GM12878 (cell line): ENCODE results near the gene MICAL3. TPM values are rescaled to one million over a fixed set of nuclear protein-coding genes. Genes with fewer than 3 reads are reported as not detected.
A peak's percentile ranks its signal among the peaks of the same experiment; 100 is the strongest.

Experiments
- ATAC-seq: fragments of 200-7000 bp; cut with Tn5 transposase; 3 replicates; pipeline ENCODE4 v1.9.1; 2020; ENCODE audit warnings: mild to moderate bottlenecking, moderate library complexity
- BruUV-seq: library from RNA; stranded (reverse); fragments of 400-500 nt; replicated peaks from 2 replicates; lab custom pipeline; 2021; lab: Mats Ljungman, UMichigan
- CTCF ChIA-PET: fragments of 300-600 bp; sonication (Branson Sonifier 250); formaldehyde crosslinking; extraction: SDS; loops from one replicate; lab custom pipeline; 2021; ENCODE audit warnings: inconsistent platforms; lab: Yijun Ruan, JAX
- POLR2A ChIA-PET: fragments of 350-600 bp; formaldehyde crosslinking; extraction: SDS; loops from one replicate; lab custom pipeline; 2021; ENCODE audit warnings: inconsistent platforms; lab: Charles Lee
- RAD21 ChIA-PET: fragments of 300-600 bp; sonication (Branson Sonifier 250); formaldehyde crosslinking; loops from one replicate; lab custom pipeline; 2023; ENCODE audit warnings: antibody characterized with exemption; ENCODE audit not compliant: unreplicated experiment; lab: Charles Lee
- SMC1A ChIA-PET: fragments of 300-600 bp; sonication (Branson Sonifier 250); formaldehyde crosslinking; loops from one replicate; lab custom pipeline; 2023; ENCODE audit not compliant: unreplicated experiment, uncharacterized antibody; lab: Charles Lee
- DNase-seq: peaks from one replicate; pipeline ENCODE4 v3.0.0-alpha.2; 2011; ENCODE audit warnings: low read depth, low spot score
- FAIRE-seq: peaks from 3 replicates; lab custom pipeline; 2011; peaks lifted over from hg19 to GRCh38; lab: Jason Lieb, UNC
- H2AFZ ChIP-seq: 2 replicates; pipeline ENCODE4 v1.6.0; 2011; ENCODE audit warnings: low read depth, low read length, control low read depth; ENCODE audit not compliant: control insufficient read depth
- H3K27ac ChIP-seq: 2 replicates; pipeline ENCODE4 v1.5.1; 2011; ENCODE audit warnings: control low read depth; ENCODE audit not compliant: control insufficient read depth, insufficient read depth
- H3K27me3 ChIP-seq, 2 experiments: replicated peaks in 1 of 2; 2 replicates each; pipeline versions ENCODE4 v1.6.0 to v1.6.1; 2011; ENCODE audit warnings: low read length in 1 of 2; ENCODE audit not compliant: control insufficient read depth in 2 of 2, insufficient read depth in 2 of 2
- H3K36me3 ChIP-seq, 2 experiments: 2 replicates each; pipeline ENCODE4 v1.5.1; 2011; ENCODE audit warnings: low read length in 1 of 2; ENCODE audit not compliant: control insufficient read depth in 2 of 2, insufficient read depth in 2 of 2
- H3K4me1 ChIP-seq: 2 replicates; pipeline ENCODE4 v1.6.1; 2011; ENCODE audit warnings: mild to moderate bottlenecking, low read length, moderate library complexity, mixed read lengths; ENCODE audit not compliant: control insufficient read depth, insufficient read depth
- H3K4me2 ChIP-seq: 2 replicates; pipeline ENCODE4 v1.6.0; 2011; ENCODE audit warnings: control low read depth; ENCODE audit not compliant: control insufficient read depth, insufficient read depth
- H3K4me3 ChIP-seq: fragments of 200-600 bp; sonication (generic); 2 replicates; pipeline ENCODE4 v1.5.1; 2016
- H3K79me2 ChIP-seq: 2 replicates; pipeline ENCODE4 v1.6.0; 2011; ENCODE audit warnings: low read length; ENCODE audit not compliant: control insufficient read depth, insufficient read depth
- H3K9ac ChIP-seq: 2 replicates; pipeline ENCODE4 v1.8.0; 2011; ENCODE audit warnings: low read length, control low read depth, mixed read lengths; ENCODE audit not compliant: control insufficient read depth, insufficient read depth
- H3K9me3 ChIP-seq: replicated peaks from 3 replicates; pipeline ENCODE4 v1.5.1; 2011; ENCODE audit warnings: mild to moderate bottlenecking, low read length; ENCODE audit not compliant: control insufficient read depth, insufficient read depth
- H4K20me1 ChIP-seq: 2 replicates; pipeline ENCODE4 v1.6.0; 2011; ENCODE audit not compliant: control insufficient read depth, insufficient read depth
- E4F1 ChIP-seq: fragments of 450-650 bp; IDR thresholded peaks from 2 replicates; pipeline ENCODE4 v1.6.1; 2018; ENCODE audit warnings: borderline replicate concordance, mild to moderate bottlenecking; ENCODE audit not compliant: partially characterized antibody
- EZH2 ChIP-seq: IDR thresholded peaks from 2 replicates; pipeline ENCODE4 v1.6.1; 2012; ENCODE audit warnings: low read depth, mild to moderate bottlenecking, control low read depth, inconsistent platforms, low read length, borderline replicate concordance; ENCODE audit not compliant: control insufficient read depth
- FOS ChIP-seq: IDR thresholded peaks from 3 replicates; pipeline ENCODE4 v1.6.1; 2011; ENCODE audit warnings: borderline replicate concordance; ENCODE audit not compliant: insufficient read length; ENCODE audit errors: extremely low read depth
- JUNB ChIP-seq: IDR thresholded peaks from 2 replicates; pipeline ENCODE4 v1.6.1; 2016; ENCODE audit warnings: antibody characterized with exemption, mild to moderate bottlenecking
- LARP7 ChIP-seq: fragments of 450-650 bp; IDR thresholded peaks from 2 replicates; pipeline ENCODE4 v1.6.1; 2017; ENCODE audit warnings: mild to moderate bottlenecking
- NFYA ChIP-seq: IDR thresholded peaks from 2 replicates; pipeline ENCODE4 v1.6.1; 2011; ENCODE audit warnings: low read depth, mild to moderate bottlenecking, low read length, improper control_type of control experiment, borderline replicate concordance
- PKNOX1 ChIP-seq: fragments of 450-650 bp; IDR thresholded peaks from 2 replicates; pipeline ENCODE4 v1.6.1; 2016; ENCODE audit warnings: mild to moderate bottlenecking
- RB1 ChIP-seq: fragments of 450-650 bp; formaldehyde crosslinking; IDR thresholded peaks from 2 replicates; pipeline ENCODE4 v1.6.1; 2017; ENCODE audit warnings: mild to moderate bottlenecking, borderline replicate concordance
- RELB ChIP-seq: fragments of 450-650 bp; IDR thresholded peaks from 2 replicates; pipeline ENCODE4 v1.6.1; 2017; ENCODE audit warnings: low read depth, mild to moderate bottlenecking, moderate library complexity
- SKIL ChIP-seq: fragments of 450-650 bp; IDR thresholded peaks from 2 replicates; pipeline ENCODE4 v1.6.1; 2017; ENCODE audit warnings: mild to moderate bottlenecking, low read depth, inconsistent platforms; ENCODE audit not compliant: poor library complexity, severe bottlenecking
- SPI1 ChIP-seq: IDR thresholded peaks from 2 replicates; pipeline ENCODE4 v1.6.1; 2011; ENCODE audit warnings: low read depth, mild to moderate bottlenecking, low read length, moderate library complexity, borderline replicate concordance; ENCODE audit not compliant: insufficient read depth
- SREBF2 ChIP-seq: IDR thresholded peaks from 2 replicates; pipeline ENCODE4 v1.6.1; 2012; ENCODE audit warnings: mild to moderate bottlenecking, low read length
- TCF3 ChIP-seq: IDR thresholded peaks from 2 replicates; pipeline ENCODE4 v1.6.1; 2012; ENCODE audit warnings: low read depth, mild to moderate bottlenecking, low read length, borderline replicate concordance; ENCODE audit not compliant: insufficient read depth
- ZZZ3 ChIP-seq: IDR thresholded peaks from 2 replicates; pipeline ENCODE4 v1.6.1; 2011; ENCODE audit warnings: low read depth; ENCODE audit not compliant: control insufficient read depth, insufficient read length
- WGBS: methylation state at CpG from one replicate; pipeline ENCODE4 v1.1.6; 2016; ENCODE audit warnings: low lambda C conversion rate; ENCODE audit not compliant: insufficient replicate concordance, insufficient coverage; ENCODE audit errors: missing lambda C conversion rate; 5-methylcytosine and 5-hydroxymethylcytosine counted together
- in situ Hi-C: fragments of 300-500 bp; cut with MboI; formaldehyde crosslinking; loops from 9 replicates; pipeline ENCODE4 v1.14.3; 2018; ENCODE audit warnings: mixed read lengths
- intact Hi-C: fragments of 100-400 bp; cut with micrococcal nuclease; formaldehyde crosslinking; loops from one replicate; pipeline ENCODE4 v1.14.2; 2022; ENCODE audit not compliant: unreplicated experiment
- polyA plus RNA-seq, 11 experiments: library from polyadenylated mRNA; depleted of rRNA in 4 of 11; unstranded in 6 of 11; stranded (reverse) in 5 of 11; fragments of >200 nt; fragmentation: Nextera tagmentation in 4 of 11; fragmentation: Illumina TruSeq in 1 of 11; extraction: Ambion mirVana in 4 of 11; extraction: Trizol in 1 of 11; gene quantifications; 1 replicate in 1 of 11; 2 replicates in 10 of 11; pipeline versions ENCODE4 v1.2.1 to v1.2.3, GENCODE V29; 2011 to 2016; ENCODE audit warnings: inconsistent platforms in 2 of 11, missing spikeins in 2 of 11, low read depth in 1 of 11
- total RNA-seq, 4 experiments: library from RNA; depleted of rRNA in 3 of 4; stranded (reverse); fragments of >200 nt in 3 of 4; fragmentation: Illumina TruSeq in 1 of 4; extraction: Trizol in 1 of 4; gene quantifications; 2 replicates each; pipeline versions ENCODE4 v1.2.1 to v1.2.3, GENCODE V29; 2013 to 2021

Gene MICAL3
- total and polyA plus RNA-seq, 10 of the 15 experiments (the other 5 are each of a cell fraction or from before 2014, with no cell fraction given), result 2.6 to 92.2 (median 24.0) TPM

- no peaks in the 10 kb centered on the region; the same call in 1 of the 3 replicates for H3K9me3 ChIP-seq
- H3K27ac ChIP-seq, result peak overlapping the region; percentile 40; the same call in 1 of the 2 replicates
- no peak overlapping the region for H2AFZ ChIP-seq
- H4K20me1 ChIP-seq, result no peaks in the 10 kb centered on the region
- H3K4me1 ChIP-seq, result peaks cover 27% of the 10 kb centered on the region
- H3K79me2 ChIP-seq, result peaks cover 20% of the 10 kb centered on the region
- ATAC-seq, result peak; percentile 87
- DNase-seq, result peak; percentile 62
- peak; percentile 81 for FAIRE-seq
- RAD21 ChIA-PET, result interaction anchor here (1.1 to 3.8 kb wide), 9 partner anchors 10 to 144 kb away, joined by 3 to 24 read pairs (median 7); no protein-coding TSS in a partner anchor
- CTCF ChIA-PET, result interaction anchor here (0.7 to 2.4 kb wide), 7 partner anchors 9 to 49 kb away, joined by 3 to 7 read pairs (median 5); no protein-coding TSS in a partner anchor
- SMC1A ChIA-PET, result interaction anchor here (0.9 to 4.2 kb wide), 10 partner anchors 9 to 101 kb away, joined by 3 to 34 read pairs (median 5); no protein-coding TSS in a partner anchor
- intact Hi-C loops (loop anchor here (2.0 to 10.0 kb wide), 2 partner anchors 26 to 130 kb away; no protein-coding TSS in a partner anchor), in situ Hi-C loops (no loop called here)
- peaks cover 0 to 17% of the 10 kb centered on the region in 2 experiments; a peak in 3 of 4 replicates for H3K36me3 ChIP-seq
- WGBS, result 0% methylated on average over 7 of the region's 8 CpGs
- POLR2A ChIA-PET, result interaction anchor here (0.8 to 3.0 kb wide), 4 partner anchors 11 to 102 kb away, joined by 3 to 9 read pairs (median 5); no protein-coding TSS in a partner anchor
- H3K4me3 ChIP-seq, result no peak overlapping the region
- peak overlapping the region; percentile 26; the same call in 1 of the 2 replicates for H3K9ac ChIP-seq
- BruUV-seq, result TSS peak; percentile 32
- no peaks in the 10 kb centered on the region; a peak in 1 of 4 replicates for H3K27me3 ChIP-seq
- peak overlapping the region; percentile 51 for H3K4me2 ChIP-seq
- TF ChIP-seq JUNB, result peak; percentile 71
- TF ChIP-seq E4F1, result no peak
- no peak for TF ChIP-seq NFYA
- no peak for TF ChIP-seq EZH2
- TF ChIP-seq ZZZ3, result no peak
- no peak for TF ChIP-seq LARP7
- no peak for TF ChIP-seq SREBF2
- TF ChIP-seq FOS, result no peak
- TF ChIP-seq RB1, result no peak
- peak; percentile 72 for TF ChIP-seq SPI1
- peak; percentile 84 for TF ChIP-seq PKNOX1
- peak; percentile 90 for TF ChIP-seq RELB
- peak; percentile 85 for TF ChIP-seq SKIL
- peak; percentile 49; the same call in 1 of the 2 replicates for TF ChIP-seq TCF3
Observed at GRCh38 chr22:17974703-17975372, 49.5 kb downstream of the MICAL3 start.
